ENCODE results near the gene CCNE1.

Gene CCNE1

DNA sequence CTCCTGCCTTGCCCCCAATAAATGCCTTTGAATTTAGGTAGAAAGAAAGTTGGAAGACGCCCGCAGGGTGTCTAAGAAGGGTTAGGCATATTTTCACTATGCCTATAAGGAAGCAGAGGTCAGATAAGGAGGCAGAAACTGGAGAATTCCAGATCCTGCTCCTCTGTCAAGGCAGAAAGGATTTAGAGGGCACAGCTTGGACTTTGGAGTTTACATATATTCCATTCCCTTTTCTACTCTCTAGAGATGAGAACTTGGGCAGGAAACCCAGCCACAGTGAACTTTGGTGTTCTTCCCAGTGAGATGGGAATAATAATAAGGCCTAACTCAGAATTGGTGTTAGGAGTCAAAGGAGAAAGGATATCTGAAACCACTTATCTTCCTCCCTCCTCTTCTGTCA is 37.4 kb downstream of the CCNE1 start:
- DNase-seq: no peak

DNA sequence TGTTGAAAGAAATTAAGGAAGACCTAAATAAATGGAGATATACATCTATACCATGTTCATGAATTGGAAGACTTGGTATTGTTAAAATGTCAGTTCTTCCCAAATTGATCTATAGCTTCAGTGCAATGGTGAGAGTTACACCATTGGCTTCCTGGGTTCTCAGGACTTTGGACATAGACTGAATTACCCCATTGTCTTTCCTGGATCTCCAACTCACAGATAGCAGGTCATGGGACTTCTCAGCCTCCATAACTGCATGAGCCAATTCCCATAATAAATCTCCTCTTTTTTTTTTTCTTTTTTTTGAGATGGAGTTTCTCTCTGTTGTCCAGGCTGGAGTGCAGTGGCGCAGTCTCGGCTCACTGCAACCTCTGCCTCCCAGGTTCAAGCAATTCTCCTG is 38.7 kb downstream of the CCNE1 start:
- DNase-seq: no peak

DNA sequence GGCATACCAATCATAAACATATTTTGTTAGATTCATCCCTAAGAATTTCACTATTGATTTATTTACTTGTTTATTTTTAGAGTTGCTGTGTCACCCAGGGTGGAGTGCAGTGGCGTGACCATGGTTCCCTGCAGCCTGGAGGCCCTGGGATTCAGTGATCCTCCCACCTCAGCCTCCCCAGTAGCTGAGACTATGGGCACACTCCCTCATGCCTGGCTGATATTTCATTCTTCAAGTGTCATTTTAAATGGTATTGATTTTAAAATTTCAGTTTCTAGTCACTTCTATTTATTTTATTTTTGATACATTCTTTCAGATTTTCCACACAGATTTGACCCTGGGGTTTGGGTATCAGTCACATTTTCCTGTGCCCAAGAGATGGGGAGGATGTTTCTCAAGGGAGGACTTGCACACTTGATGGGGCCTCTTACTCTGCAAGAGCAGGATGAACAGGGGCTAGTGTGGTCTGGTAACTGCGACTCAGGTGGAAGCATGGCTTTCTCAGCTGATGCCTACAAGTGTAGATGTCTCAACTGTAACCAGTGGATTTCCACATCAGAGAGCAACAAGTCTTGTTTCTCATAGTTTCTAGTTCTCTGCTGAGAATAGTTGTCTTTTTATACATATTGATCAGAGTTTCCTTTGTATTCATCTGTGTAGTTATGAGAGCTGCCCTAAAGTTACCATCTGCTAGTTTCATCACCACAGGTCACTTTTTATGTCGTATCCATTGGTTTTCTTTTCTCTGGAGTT is 40.2 kb downstream of the CCNE1 start:
- no peak for DNase-seq

DNA sequence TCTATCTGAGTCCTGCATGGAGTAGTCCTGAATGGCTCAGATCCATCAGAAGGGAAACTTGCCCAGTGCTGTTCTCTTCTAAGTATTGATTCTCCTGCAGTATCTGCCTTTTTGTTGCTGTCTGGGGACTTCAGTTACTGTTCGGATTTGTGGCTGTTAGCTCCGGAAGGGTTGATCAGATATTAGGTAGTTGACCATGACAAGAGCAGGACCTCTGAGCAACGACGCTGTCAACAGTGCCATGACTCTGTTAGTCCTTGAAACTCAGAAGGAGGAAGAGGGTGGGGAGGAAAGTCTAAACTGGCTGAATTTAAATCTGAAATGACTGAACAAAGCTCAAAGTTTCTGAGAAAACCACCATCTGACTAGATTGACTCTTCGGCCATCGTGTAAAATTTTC is 42.2 kb downstream of the CCNE1 start:
- DNase-seq: no peak

DNA sequence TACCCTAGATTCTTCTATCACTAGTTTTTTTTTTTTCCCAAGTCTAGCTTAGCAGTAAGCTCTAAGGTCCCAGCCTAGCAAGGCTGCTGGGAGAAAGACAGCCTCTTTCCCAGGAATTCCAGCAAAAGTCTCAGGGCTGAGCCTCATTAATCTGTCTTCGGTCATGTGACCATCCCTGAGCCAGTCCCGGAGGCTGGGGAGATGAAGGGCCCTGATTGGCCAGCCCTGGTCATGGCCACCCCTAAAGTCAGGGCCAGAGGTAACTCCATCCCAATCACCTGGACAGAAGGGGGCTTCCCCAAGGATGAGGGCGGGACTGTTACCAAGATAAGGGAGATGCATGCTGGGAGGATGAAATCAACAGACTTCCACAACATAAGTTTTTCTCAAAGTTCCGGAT is 43.3 kb downstream of the CCNE1 start:
- no peak for DNase-seq

DNA sequence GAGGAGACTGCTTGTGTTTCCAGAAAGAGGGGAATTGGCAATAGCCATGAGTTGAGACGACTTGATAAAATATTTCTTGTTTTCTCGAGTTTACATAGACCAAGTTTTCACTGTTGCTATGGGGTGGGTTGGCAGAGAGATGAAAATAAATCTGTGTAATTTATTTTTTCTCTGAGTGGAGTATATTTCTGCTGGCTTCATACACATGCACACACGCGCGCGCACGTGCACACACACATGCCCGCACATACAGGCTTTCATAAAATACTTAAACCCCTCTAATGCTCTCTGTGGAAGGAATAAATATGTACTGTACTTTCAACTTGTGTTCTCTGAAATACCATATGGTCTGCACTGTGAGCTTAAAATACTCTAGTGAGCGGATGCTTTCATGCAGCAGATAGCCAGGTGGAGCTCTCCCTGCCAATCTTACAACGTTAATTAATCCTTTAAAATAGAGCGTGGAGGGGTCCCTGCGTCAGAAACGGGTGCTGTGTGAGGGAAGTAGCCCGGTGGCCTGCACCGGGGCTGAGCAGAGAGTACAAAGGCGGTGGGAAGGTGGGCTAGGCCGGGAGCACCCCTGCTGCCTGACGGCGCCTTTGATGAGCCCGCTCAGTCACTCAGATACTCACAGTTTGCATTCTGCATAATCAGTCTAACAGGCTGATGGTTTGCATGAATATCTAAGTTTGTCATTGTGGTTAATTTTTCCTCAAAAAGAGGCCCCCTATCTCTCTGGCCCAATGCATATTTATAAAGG is 44.1 kb downstream of the CCNE1 start:
- DNase-seq: no peak

DNA sequence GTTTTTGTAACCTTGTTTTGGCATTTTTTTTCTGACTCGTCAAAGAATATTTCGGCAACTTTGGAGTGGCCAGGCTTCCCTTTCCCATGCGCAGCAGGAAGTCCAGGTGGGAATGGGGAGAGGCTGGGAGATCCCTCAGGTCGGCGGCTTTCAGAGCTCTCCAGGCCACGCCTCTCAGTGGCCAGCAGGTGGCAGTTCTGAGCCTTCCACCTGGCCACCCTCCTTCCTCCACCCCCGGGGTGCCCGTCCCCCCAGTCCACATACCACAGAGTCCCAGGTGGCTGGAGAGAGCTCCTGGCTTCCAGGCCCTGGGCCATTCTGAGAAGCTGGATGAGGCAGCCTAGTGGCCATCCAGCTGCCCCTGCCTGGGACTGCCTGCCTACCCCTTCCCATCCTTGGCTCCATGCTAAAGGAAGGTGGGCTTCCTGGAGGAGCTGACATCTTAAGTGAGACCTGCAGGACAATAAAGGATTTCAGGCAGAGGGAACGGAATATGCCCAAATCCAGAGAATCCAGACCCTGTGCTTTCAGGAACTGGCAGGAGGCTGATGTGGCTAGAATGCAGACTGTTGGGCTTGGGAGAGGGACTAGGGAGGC is 46.3 kb downstream of the CCNE1 start:
- DNase-seq: peak; percentile 46

DNA sequence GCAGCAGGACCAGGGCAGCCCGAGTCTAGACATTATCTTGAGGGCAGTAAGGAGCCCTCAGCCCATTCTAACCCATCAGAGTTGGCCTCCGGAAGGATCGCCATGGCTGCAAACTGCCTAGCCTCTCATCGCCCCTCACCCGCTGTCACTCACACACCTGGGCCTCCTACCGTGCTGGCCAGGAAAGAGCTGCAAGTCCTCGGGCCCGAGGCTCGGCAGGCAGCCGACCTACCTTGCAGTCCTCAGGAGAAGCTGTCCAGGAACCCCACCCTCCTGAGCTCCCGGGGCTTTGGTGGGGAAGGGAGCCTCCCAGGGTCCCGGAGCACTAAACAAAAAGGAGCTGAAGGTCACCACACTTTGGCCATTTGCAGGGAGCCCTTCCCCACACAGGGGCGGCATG is 46.8 kb downstream of the CCNE1 start:
- DNase-seq: no peak

DNA sequence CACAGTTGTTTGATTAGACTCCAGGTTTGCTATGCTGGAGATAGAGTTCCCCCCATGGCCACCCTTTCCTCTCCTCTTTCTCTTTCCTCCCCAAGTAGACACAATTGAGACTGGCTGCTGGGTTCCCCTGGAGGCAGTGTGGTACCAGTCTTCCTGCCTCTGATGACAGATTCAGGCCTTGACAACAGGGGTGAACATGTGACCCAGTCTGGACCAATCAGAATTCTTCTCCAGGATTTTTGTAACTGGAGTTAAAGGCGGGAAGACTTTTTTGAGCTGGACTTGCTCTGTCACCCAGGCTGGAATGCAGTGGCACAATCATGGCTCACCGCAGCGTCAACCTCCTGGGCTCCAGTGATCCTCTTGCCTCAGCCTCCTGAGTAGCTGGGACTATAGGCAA is 48.7 kb downstream of the CCNE1 start:
- DNase-seq: no peak

DNA sequence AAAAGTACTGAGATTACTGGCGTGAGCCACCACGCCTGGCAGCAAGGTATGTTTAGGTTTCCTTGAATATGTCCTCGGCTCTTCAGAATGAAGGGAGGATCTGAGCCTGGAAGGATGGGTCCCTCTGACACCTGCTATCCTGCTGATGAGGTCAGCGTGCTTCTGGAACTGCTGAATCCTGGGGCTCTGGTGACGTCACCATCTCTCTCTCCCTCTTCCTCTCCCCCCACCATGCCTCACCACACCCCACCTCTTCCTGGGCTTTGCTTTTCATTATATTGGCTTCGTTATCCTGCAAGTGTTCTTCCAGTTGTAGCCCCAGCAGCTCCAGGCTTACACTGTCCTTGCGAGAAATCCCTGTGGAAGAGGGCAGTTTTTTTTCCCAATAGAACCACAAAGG is 49.8 kb downstream of the CCNE1 start:
- no peak for DNase-seq

DNA sequence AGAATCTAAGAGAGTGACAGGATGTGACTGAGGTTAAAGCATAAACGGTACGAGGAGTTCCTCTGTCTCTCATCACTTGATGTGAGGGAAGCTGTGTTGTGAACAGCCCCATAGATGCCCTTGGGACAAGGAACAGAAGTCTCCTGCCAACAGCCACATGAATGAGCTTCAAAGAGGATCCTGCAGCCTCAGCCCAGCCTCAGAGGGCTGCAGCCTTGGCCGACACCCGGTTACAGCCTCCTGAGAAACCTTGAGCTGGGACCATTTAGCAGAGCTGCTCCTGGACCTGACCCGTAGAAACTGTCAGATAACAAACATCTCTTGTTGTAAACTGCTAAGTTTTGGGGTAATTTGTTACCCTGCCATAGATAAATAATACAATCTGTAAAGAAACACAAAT is 54.2 kb downstream of the CCNE1 start:
- no peak for DNase-seq

DNA sequence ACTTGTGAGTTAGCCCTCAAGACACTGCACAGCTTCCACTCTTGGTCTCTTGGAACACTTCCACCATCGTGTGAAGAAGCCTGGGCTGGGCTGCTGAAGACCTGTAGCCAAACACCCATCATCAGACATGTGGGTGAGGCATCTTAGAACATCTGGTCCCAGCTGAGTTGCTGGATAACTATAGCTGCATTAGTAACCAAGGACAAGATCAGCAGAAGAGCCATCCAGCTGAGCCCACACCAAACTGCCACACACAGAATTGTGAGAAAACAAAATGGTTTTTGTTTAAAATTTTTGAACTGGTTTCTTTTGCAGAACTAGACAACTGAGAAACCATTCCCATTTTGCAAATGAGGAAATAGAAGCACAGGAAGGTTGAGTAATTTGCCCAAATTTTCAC is 56.2 kb downstream of the CCNE1 start:
- no peak for DNase-seq

DNA sequence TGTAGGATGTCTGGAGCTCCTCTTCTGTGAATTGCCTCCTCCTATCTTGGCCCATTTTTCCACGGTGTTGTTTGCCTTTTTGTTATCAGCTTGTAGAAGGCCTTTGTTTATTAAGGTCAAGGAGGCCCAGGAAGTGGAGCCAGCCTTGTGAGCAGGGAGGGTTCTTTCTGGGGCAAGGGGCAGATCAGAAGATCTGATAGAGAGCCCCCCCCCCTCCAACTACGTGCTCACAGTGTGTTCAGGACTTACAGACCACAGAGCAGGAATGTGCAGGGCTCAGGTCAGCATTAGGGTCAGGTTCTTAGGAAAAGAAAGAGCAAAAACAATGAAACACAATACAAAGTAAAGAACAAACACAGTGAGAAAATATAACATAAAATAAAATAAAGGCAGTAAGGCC is 59.4 kb downstream of the CCNE1 start:
- no peak for DNase-seq

DNA sequence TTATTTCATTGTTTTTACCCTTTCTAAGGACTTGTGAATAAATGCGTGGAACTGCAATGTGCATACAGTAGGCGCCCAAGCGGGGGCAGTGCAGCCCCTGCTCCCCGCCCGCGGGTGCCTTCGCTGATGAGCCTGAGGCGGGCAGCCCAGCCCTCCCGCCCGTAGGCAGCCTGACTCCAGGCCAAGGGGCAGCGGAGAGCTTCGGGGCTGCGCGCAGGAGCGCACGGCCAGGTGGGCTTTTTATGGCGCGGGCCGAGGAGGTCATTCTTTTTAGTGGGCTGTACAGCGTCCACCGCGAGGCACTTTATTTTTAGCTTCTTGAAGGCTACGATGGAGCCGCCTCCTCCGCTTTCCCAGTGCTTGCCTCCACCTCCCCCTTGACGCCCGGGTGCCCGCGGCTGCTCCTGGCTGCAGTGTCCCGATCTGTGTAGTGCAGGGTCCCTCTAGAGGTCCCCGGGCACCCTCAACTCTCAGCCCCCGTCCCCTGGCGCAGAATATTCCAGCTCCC is 60.5 kb downstream of the CCNE1 start:
- peak; percentile 19 for DNase-seq

DNA sequence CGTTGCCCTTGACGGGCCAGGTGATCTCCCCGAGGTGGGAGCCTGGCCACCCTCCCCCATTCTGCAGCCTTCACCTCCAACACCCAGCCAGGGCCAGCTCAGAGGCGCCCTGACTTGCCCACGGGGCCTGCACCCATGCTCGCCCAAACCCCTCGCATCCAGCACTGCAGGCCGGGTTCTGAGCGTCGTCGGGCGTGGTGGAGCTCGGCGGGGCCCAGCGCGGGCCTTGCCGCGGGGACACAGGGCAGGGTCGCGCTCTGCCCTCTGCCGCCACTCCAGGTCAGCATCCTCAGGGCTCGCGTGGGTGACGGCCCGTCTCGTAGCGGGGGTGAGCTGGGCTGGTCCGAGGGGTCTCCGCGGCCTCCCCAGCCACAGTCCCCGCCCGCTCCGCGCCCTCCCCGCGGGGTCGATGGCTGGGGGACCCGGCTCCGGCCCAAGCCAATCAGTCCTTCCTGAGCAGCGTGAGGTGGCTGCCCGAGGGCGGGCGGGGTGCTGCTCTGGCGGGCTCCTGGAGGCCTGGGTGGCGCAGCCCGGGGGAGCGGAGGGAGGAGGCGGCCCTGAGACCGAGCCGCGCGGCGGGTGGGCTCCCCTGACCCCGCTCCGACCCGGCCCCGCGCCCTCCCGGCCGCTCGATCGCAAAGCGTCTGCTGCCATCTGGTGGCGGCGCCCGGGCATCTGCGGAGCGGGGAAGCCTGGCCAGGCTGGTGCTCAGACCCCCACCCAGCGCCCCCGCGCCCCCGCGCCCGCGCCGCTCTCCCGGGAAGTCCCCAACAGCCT is 61.4 kb downstream of the CCNE1 start:
- DNase-seq: peak; percentile 75
